A549 (cell line): ENCODE measurements around the gene UBAC2. TPM values are rescaled to one million over a fixed set of nuclear protein-coding genes. Genes with fewer than 3 reads are reported as not detected.
"Not testable (repeated sequence)": the region's sequence is repeated elsewhere in the genome, so short reads cannot be mapped to it uniquely, and the experiment has no call there.

Experiments used
- ATAC-seq, 2 experiments: fragments of 200-7000 bp in 1 of 2; fragments of >200 bp in 1 of 2; cut with Nextera tagmentation in 1 of 2; cut with Tn5 transposase in 1 of 2; 3 replicates each; pipeline versions ENCODE4 v1.8.0 to v1.9.1; 2018 to 2020; ENCODE audit warnings: mild to moderate bottlenecking in 1 of 2, moderate library complexity in 1 of 2
- CTCF ChIA-PET: fragments of 300-600 bp; sonication (Branson Sonifier 250); formaldehyde crosslinking; extraction: SDS; loops from one replicate; lab custom pipeline; 2021; ENCODE audit warnings: antibody characterized with exemption, inconsistent platforms; lab: Yijun Ruan, JAX
- POLR2A ChIA-PET: fragments of 350-600 bp; formaldehyde crosslinking; extraction: SDS; loops from one replicate; lab custom pipeline; 2021; ENCODE audit warnings: antibody characterized with exemption, inconsistent platforms; lab: Yijun Ruan, JAX
- DNase-seq, 2 experiments: peaks; one replicate each; pipeline versions ENCODE4 v3.0.0 to v3.0.0-alpha.2; 2011 to 2016; ENCODE audit warnings: low read depth in 1 of 2, low spot score in 1 of 2
- FAIRE-seq: peaks from 2 replicates; lab custom pipeline; 2011; peaks lifted over from hg19 to GRCh38; lab: Jason Lieb, UNC
- H3K27ac ChIP-seq, 2 experiments: fragments of >200 bp; sonication (Bioruptor Twin); formaldehyde crosslinking; 3 replicates each; pipeline ENCODE4 v1.5.1; 2016 to 2017
- H3K4me1 ChIP-seq: fragments of >200 bp; sonication (Bioruptor Twin); formaldehyde crosslinking; 3 replicates; pipeline ENCODE4 v1.6.1; 2016
- H3K4me2 ChIP-seq: fragments of >200 bp; sonication (Bioruptor Twin); formaldehyde crosslinking; 3 replicates; pipeline ENCODE4 v1.6.1; 2016
- H3K4me3 ChIP-seq: fragments of >200 bp; sonication (Bioruptor Twin); formaldehyde crosslinking; 3 replicates; pipeline ENCODE4 v1.5.1; 2016
- H3K9me3 ChIP-seq: fragments of >200 bp; sonication (Bioruptor Twin); formaldehyde crosslinking; 3 replicates; pipeline ENCODE4 v1.6.1; 2016
- ATOH8 ChIP-seq: fragments of 250-450 bp; sonication (Bioruptor Pico); IDR thresholded peaks from 2 replicates; pipeline ENCODE4 v1.5.0; 2020; ENCODE audit warnings: low read depth, mild to moderate bottlenecking, moderate library complexity
- BCL3 ChIP-seq: fragments of >200 bp; sonication (Bioruptor Twin); formaldehyde crosslinking; IDR thresholded peaks from 3 replicates; pipeline ENCODE4 v1.6.1; 2016
- BHLHE40 ChIP-seq: IDR thresholded peaks from 2 replicates; pipeline ENCODE4 v1.6.1; 2012; ENCODE audit warnings: low read depth, low read length, inconsistent platforms
- CBX2 ChIP-seq: fragments of 200-600 bp; sonication (generic); IDR thresholded peaks from 2 replicates; pipeline ENCODE4 v1.6.1; 2016; ENCODE audit warnings: low read depth, mild to moderate bottlenecking, borderline replicate concordance
- CTCF ChIP-seq: fragments of >200 bp; sonication (Bioruptor Twin); formaldehyde crosslinking; IDR thresholded peaks from 3 replicates; pipeline ENCODE4 v1.5.1; 2016
- E2F6 ChIP-seq: IDR thresholded peaks from 2 replicates; pipeline ENCODE4 v1.6.1; 2012; ENCODE audit warnings: low read depth, borderline replicate concordance
- EHF ChIP-seq: fragments of 250-450 bp; sonication (Bioruptor Pico); IDR thresholded peaks from 2 replicates; pipeline ENCODE4 v1.5.0; 2020; ENCODE audit warnings: mild to moderate bottlenecking
- ELK1 ChIP-seq: fragments of 150-350 bp; IDR thresholded peaks from 2 replicates; pipeline ENCODE4 v1.6.1; 2014; ENCODE audit warnings: low read depth, mild to moderate bottlenecking, low read length
- HDAC2 ChIP-seq: fragments of 200-600 bp; sonication (generic); IDR thresholded peaks from 2 replicates; pipeline ENCODE4 v1.6.1; 2016
- HMGXB4 ChIP-seq: fragments of 250-450 bp; sonication (Bioruptor Pico); IDR thresholded peaks from 2 replicates; pipeline ENCODE4 v1.5.0; 2021; ENCODE audit warnings: mild to moderate bottlenecking, moderate library complexity, borderline replicate concordance
- HOXA7 ChIP-seq: fragments of 250-450 bp; sonication (Bioruptor Pico); IDR thresholded peaks from 2 replicates; pipeline ENCODE4 v1.5.0; 2020; ENCODE audit warnings: mild to moderate bottlenecking, moderate library complexity
- JUN ChIP-seq, 2 experiments: fragments of >200 bp; sonication (Bioruptor Twin); formaldehyde crosslinking; IDR thresholded peaks; 2 replicates in 1 of 2; 3 replicates in 1 of 2; pipeline ENCODE4 v1.6.1; 2016 to 2017
- NFE2L2 ChIP-seq: fragments of 150-350 bp; conservative IDR thresholded peaks from 2 replicates; pipeline ENCODE4 v1.6.1; 2014; ENCODE audit warnings: low read length
- NPAS2 ChIP-seq: fragments of 250-450 bp; sonication (Bioruptor Pico); IDR thresholded peaks from 2 replicates; pipeline ENCODE4 v1.8.0; 2022; ENCODE audit warnings: mild to moderate bottlenecking, moderate library complexity, borderline replicate concordance
- RFX5 ChIP-seq: fragments of 450-650 bp; IDR thresholded peaks from 2 replicates; pipeline ENCODE4 v1.7.1; 2014; ENCODE audit warnings: antibody characterized with exemption, mild to moderate bottlenecking, moderate library complexity
- RNF2 ChIP-seq: fragments of 200-600 bp; sonication (generic); IDR thresholded peaks from 2 replicates; pipeline ENCODE4 v1.6.1; 2016; ENCODE audit warnings: low read depth, mild to moderate bottlenecking, antibody characterized with exemption, moderate library complexity, borderline replicate concordance
- TFCP2L1 ChIP-seq: fragments of 250-450 bp; sonication (Bioruptor Pico); IDR thresholded peaks from 2 replicates; pipeline ENCODE4 v1.5.0; 2021; ENCODE audit warnings: mild to moderate bottlenecking
- USF2 ChIP-seq: fragments of 450-650 bp; IDR thresholded peaks from 2 replicates; pipeline ENCODE4 v1.6.1; 2014; ENCODE audit warnings: antibody characterized with exemption
- ZFP36 ChIP-seq: fragments of 450-650 bp; IDR thresholded peaks from 2 replicates; pipeline ENCODE4 v1.6.1; 2014; ENCODE audit warnings: borderline replicate concordance; ENCODE audit not compliant: partially characterized antibody
- WGBS: methylation state at CpG from one replicate; pipeline ENCODE4 v1.1.6; 2017; ENCODE audit errors: missing lambda C conversion rate; 5-methylcytosine and 5-hydroxymethylcytosine counted together
- polyA plus RNA-seq, 4 experiments: library from polyadenylated mRNA; depleted of rRNA in 3 of 4; stranded (reverse); fragments of >200 nt; fragmentation: RNase III in 1 of 4; extraction: RNeasy Plus Mini Kit Qiagen cat#74134 plus additional on column Dnase treatment in 1 of 4; gene quantifications; 2 replicates in 3 of 4; 3 replicates in 1 of 4; pipeline ENCODE4 v1.2.3, GENCODE V29; 2011 to 2017

UBAC2 gene
- polyA plus RNA-seq, 2 of the 4 experiments (the other 2 are of a cell fraction), result 61.6 to 103 TPM

GRCh38 chr13:99228737-99229691 lies 28.4 kb downstream of the UBAC2 start:
- ATAC-seq (no peak), DNase-seq (no peak), FAIRE-seq (no peak)
- H3K4me1 ChIP-seq, result 0 out of 3 replicates have a peak, but pooled peaks cover 6% of the 10 kb centered on the region
- H3K27ac ChIP-seq, result no peak overlapping the region
- no peaks in the 10 kb centered on the region for H3K9me3 ChIP-seq
- no peak overlapping the region for H3K4me3 ChIP-seq
- POLR2A ChIA-PET, result no interaction called here
- TF ChIP-seq EHF (CRISPR knock-in tag) (no peak), BHLHE40 (no peak)
- CTCF ChIA-PET, result interaction anchor here (1.7 kb wide), 1 partner anchor 9 kb away, joined by 3 read pairs; no protein-coding TSS in a partner anchor
- 76% methylated on average over 13 of the region's 13 CpGs for WGBS
- no peak overlapping the region for H3K4me2 ChIP-seq

GRCh38 chr13:99230588-99230987 lies 29.9 kb downstream of the UBAC2 start:
- ATAC-seq, H3K4me3 ChIP-seq, H3K9me3 ChIP-seq, H3K4me1 ChIP-seq, FAIRE-seq, DNase-seq, H3K27ac ChIP-seq, H3K4me2 ChIP-seq, POLR2A ChIA-PET: not testable (repeated sequence)
- CTCF ChIA-PET, result interaction anchor here (1.1 to 1.7 kb wide), 2 partner anchors 10 to 36 kb away, joined by 3 to 4 read pairs; no protein-coding TSS in a partner anchor
- 93% methylated on average over 12 of the region's 12 CpGs for WGBS

- POLR2A ChIA-PET, result no interaction called here
- H3K27ac ChIP-seq, result no peak overlapping the region
- DNase-seq (no peak), FAIRE-seq (no peak), ATAC-seq (no peak)
- CTCF ChIA-PET, result interaction anchor here (0.7 to 2.2 kb wide), 3 partner anchors 35 to 55 kb away, joined by 3 to 8 read pairs (median 4); no protein-coding TSS in a partner anchor
- H3K9me3 ChIP-seq, result no peaks in the 10 kb centered on the region
- no peak overlapping the region for H3K4me2 ChIP-seq
- H3K4me3 ChIP-seq, result no peak overlapping the region
- 0 out of 3 replicates have a peak, but pooled peaks cover 6% of the 10 kb centered on the region for H3K4me1 ChIP-seq
- TF ChIP-seq BHLHE40, result no peak
- TF ChIP-seq HMGXB4 (CRISPR knock-in tag), result no peak
- TF ChIP-seq JUN (IDR thresholded peaks at IDR 0.05), result no peak
- no peak for TF ChIP-seq RNF2
- no peak for TF ChIP-seq HOXA7 (CRISPR knock-in tag)
- TF ChIP-seq TFCP2L1 (CRISPR knock-in tag), result no peak
- no peak for TF ChIP-seq ELK1
- TF ChIP-seq USF2, result no peak
- TF ChIP-seq HDAC2, result no peak
- no peak for TF ChIP-seq ZFP36
- TF ChIP-seq BCL3, result no peak
- no peak for TF ChIP-seq RFX5
- no peak for TF ChIP-seq NFE2L2
- TF ChIP-seq ATOH8 (CRISPR knock-in tag), result no peak
- no peak for TF ChIP-seq CBX2
- no peak for TF ChIP-seq NPAS2
- no peak for TF ChIP-seq CTCF
- TF ChIP-seq E2F6, result no peak
- 100% methylated on average over 3 of the region's 3 CpGs for WGBS
These were observed 30.3 kb downstream of the UBAC2 start for GRCh38 chr13:99230991-99231390.
